ENCODE data around the gene CD300H. TPM values are rescaled to one million over a fixed set of nuclear protein-coding genes. Genes with fewer than 3 reads are reported as not detected.

Gene CD300H
- total RNA-seq, 1 donor from 2014 or later: not detected

GRCh38 chr17:74550602-74551001 is 16.7 kb downstream of the CD300H start:
- peaks cover 1% of the 10 kb centered on the region for H3K36me3 Mint-ChIP-seq (ENCODE audit: low read depth, unreplicated experiment)
- no peak overlapping the region for H3K4me3 ChIP-seq (ENCODE audit: insufficient read depth, low read depth, low read length)
- no peaks in the 10 kb centered on the region for H3K27me3 ChIP-seq (ENCODE audit: insufficient read depth, low read length)
- FAIRE-seq: no peak
- no peak overlapping the region for H3K4me3 Mint-ChIP-seq (ENCODE audit: unreplicated experiment)
- no peak overlapping the region for H2AFZ ChIP-seq (ENCODE audit: low read depth, low read length)
- TF ChIP-seq EZH2 (IDR thresholded peaks at IDR 0.05; ENCODE audit: insufficient read depth, low read length) (no peak), CTCF (IDR thresholded peaks at IDR 0.05; ENCODE audit: insufficient read depth, low read depth, low read length) (no peak)
- H4K20me1 ChIP-seq (ENCODE audit: insufficient read depth, low read length): no peaks in the 10 kb centered on the region
- no peak overlapping the region for H3K27ac ChIP-seq (ENCODE audit: low read depth, low read length)
- peaks cover 9% of the 10 kb centered on the region for H3K4me1 Mint-ChIP-seq (ENCODE audit: low read depth, unreplicated experiment)
- no peak overlapping the region for H3K9ac ChIP-seq (ENCODE audit: low read length)
- H3K27ac Mint-ChIP-seq (ENCODE audit: unreplicated experiment): no peak overlapping the region
- no peaks in the 10 kb centered on the region for H3K79me2 ChIP-seq (ENCODE audit: insufficient read depth, low read length)
- no peaks in the 10 kb centered on the region for H3K9me3 ChIP-seq (ENCODE audit: insufficient read depth, low read depth, low read length)
- H3K4me2 ChIP-seq (ENCODE audit: low read length): no peak overlapping the region
- H3K4me1 ChIP-seq (ENCODE audit: insufficient read depth, low read length): no peaks in the 10 kb centered on the region
- no peaks in the 10 kb centered on the region for H3K36me3 ChIP-seq (ENCODE audit: insufficient read depth, low read length)
- peaks cover 44% of the 10 kb centered on the region for H3K27me3 Mint-ChIP-seq (ENCODE audit: low read depth, unreplicated experiment)
- DNase-seq (ENCODE audit: low read depth): no peak
- H3K9me3 Mint-ChIP-seq (ENCODE audit: unreplicated experiment): peaks cover 3% of the 10 kb centered on the region

GRCh38 chr17:74549343-74549742 is 18.0 kb downstream of the CD300H start:
- no peak overlapping the region for H3K4me2 ChIP-seq (ENCODE audit: low read length)
- Mint-ChIP-seq H3K27ac (ENCODE audit: unreplicated experiment) (no peak overlapping the region), H3K9me3 (ENCODE audit: unreplicated experiment) (peaks cover 3% of the 10 kb centered on the region), H3K27me3 (ENCODE audit: low read depth, unreplicated experiment) (peaks cover 35% of the 10 kb centered on the region), H3K4me3 (ENCODE audit: unreplicated experiment) (no peak overlapping the region), H3K4me1 (ENCODE audit: low read depth, unreplicated experiment) (peaks cover 9% of the 10 kb centered on the region), H3K36me3 (ENCODE audit: low read depth, unreplicated experiment) (no peaks in the 10 kb centered on the region)
- H3K4me1 ChIP-seq (ENCODE audit: insufficient read depth, low read length): no peaks in the 10 kb centered on the region
- no peaks in the 10 kb centered on the region for H3K9me3 ChIP-seq (ENCODE audit: insufficient read depth, low read depth, low read length)
- no peak overlapping the region for H3K4me3 ChIP-seq (ENCODE audit: insufficient read depth, low read depth, low read length)
- TF ChIP-seq CTCF (IDR thresholded peaks at IDR 0.05; ENCODE audit: insufficient read depth, low read depth, low read length): no peak
- TF ChIP-seq EZH2 (IDR thresholded peaks at IDR 0.05; ENCODE audit: insufficient read depth, low read length): no peak
- no peak overlapping the region for H3K9ac ChIP-seq (ENCODE audit: low read length)
- H3K27ac ChIP-seq (ENCODE audit: low read depth, low read length): no peak overlapping the region
- no peaks in the 10 kb centered on the region for H4K20me1 ChIP-seq (ENCODE audit: insufficient read depth, low read length)
- no peaks in the 10 kb centered on the region for H3K79me2 ChIP-seq (ENCODE audit: insufficient read depth, low read length)
- H3K27me3 ChIP-seq (ENCODE audit: insufficient read depth, low read length): no peaks in the 10 kb centered on the region
- H3K36me3 ChIP-seq (ENCODE audit: insufficient read depth, low read length): no peaks in the 10 kb centered on the region
- no peak overlapping the region for H2AFZ ChIP-seq (ENCODE audit: low read depth, low read length)
- FAIRE-seq: no peak
- DNase-seq (ENCODE audit: low read depth): no peak

GRCh38 chr17:74547736-74548135 is 19.6 kb downstream of the CD300H start:
- no peak for TF ChIP-seq EZH2 (IDR thresholded peaks at IDR 0.05; ENCODE audit: insufficient read depth, low read length)
- no peak for TF ChIP-seq CTCF (IDR thresholded peaks at IDR 0.05; ENCODE audit: insufficient read depth, low read depth, low read length)
- Histone ChIP-seq H3K4me2 (ENCODE audit: low read length) (no peak overlapping the region), H3K27ac (ENCODE audit: low read depth, low read length) (no peak overlapping the region), H3K4me1 (ENCODE audit: insufficient read depth, low read length) (no peaks in the 10 kb centered on the region), H3K27me3 (ENCODE audit: insufficient read depth, low read length) (no peaks in the 10 kb centered on the region), H3K79me2 (ENCODE audit: insufficient read depth, low read length) (no peaks in the 10 kb centered on the region), H3K9ac (ENCODE audit: low read length) (no peak overlapping the region), H3K4me3 (ENCODE audit: insufficient read depth, low read depth, low read length) (no peak overlapping the region), H2AFZ (ENCODE audit: low read depth, low read length) (no peak overlapping the region), H4K20me1 (ENCODE audit: insufficient read depth, low read length) (no peaks in the 10 kb centered on the region), H3K9me3 (ENCODE audit: insufficient read depth, low read depth, low read length) (no peaks in the 10 kb centered on the region), H3K36me3 (ENCODE audit: insufficient read depth, low read length) (no peaks in the 10 kb centered on the region)
- peaks cover 3% of the 10 kb centered on the region for H3K9me3 Mint-ChIP-seq (ENCODE audit: unreplicated experiment)
- DNase-seq (ENCODE audit: low read depth) (no peak), FAIRE-seq (no peak)
- H3K27me3 Mint-ChIP-seq (ENCODE audit: low read depth, unreplicated experiment): peaks cover 30% of the 10 kb centered on the region
- H3K4me3 Mint-ChIP-seq (ENCODE audit: unreplicated experiment): no peak overlapping the region
- H3K4me1 Mint-ChIP-seq (ENCODE audit: low read depth, unreplicated experiment): peaks cover 9% of the 10 kb centered on the region
- H3K36me3 Mint-ChIP-seq (ENCODE audit: low read depth, unreplicated experiment): no peaks in the 10 kb centered on the region
- no peak overlapping the region for H3K27ac Mint-ChIP-seq (ENCODE audit: unreplicated experiment)
